D721Med (cell line): ENCODE measurements around the gene PLEKHA4.

Source experiments
- DNase-seq: peaks from one replicate; pipeline ENCODE4 v3.0.0; 2011; ENCODE audit warnings: low spot score; ENCODE audit not compliant: insufficient read length
- FAIRE-seq: peaks from 2 replicates; lab custom pipeline; 2011; peaks lifted over from hg19 to GRCh38; lab: Jason Lieb, UNC
- TF ChIP-seq, protein P1 (sequence below): IDR thresholded peaks from 2 replicates; pipeline ENCODE4 v1.5.1; 2012; ENCODE audit warnings: mild to moderate bottlenecking, control low read depth; ENCODE audit not compliant: insufficient read depth; ENCODE audit errors: missing control alignments

Gene PLEKHA4

DNA sequence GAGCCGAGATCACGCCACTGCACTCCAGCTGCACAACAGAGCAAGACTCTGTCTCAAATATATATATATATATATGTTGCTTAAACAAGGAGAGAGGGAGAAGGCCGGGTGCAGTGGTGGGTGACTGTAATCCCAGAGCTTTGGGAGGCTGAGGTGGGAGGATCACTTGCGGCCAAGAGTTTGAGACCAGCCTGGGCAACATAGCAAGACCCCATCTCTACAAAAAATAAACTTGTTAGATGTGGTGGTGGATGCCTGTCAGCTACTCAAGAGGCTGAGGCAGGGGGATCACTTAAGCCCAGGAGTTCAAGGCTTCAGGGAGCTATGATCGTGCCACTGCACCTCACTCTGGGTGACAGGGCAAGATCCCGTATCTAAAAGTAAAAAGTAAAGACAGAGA, 26.8 kb downstream of the PLEKHA4 start:
- DNase-seq (no peak), FAIRE-seq (no peak)
- TF ChIP-seq, protein P1, sequence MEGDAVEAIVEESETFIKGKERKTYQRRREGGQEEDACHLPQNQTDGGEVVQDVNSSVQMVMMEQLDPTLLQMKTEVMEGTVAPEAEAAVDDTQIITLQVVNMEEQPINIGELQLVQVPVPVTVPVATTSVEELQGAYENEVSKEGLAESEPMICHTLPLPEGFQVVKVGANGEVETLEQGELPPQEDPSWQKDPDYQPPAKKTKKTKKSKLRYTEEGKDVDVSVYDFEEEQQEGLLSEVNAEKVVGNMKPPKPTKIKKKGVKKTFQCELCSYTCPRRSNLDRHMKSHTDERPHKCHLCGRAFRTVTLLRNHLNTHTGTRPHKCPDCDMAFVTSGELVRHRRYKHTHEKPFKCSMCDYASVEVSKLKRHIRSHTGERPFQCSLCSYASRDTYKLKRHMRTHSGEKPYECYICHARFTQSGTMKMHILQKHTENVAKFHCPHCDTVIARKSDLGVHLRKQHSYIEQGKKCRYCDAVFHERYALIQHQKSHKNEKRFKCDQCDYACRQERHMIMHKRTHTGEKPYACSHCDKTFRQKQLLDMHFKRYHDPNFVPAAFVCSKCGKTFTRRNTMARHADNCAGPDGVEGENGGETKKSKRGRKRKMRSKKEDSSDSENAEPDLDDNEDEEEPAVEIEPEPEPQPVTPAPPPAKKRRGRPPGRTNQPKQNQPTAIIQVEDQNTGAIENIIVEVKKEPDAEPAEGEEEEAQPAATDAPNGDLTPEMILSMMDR: no peak

DNA sequence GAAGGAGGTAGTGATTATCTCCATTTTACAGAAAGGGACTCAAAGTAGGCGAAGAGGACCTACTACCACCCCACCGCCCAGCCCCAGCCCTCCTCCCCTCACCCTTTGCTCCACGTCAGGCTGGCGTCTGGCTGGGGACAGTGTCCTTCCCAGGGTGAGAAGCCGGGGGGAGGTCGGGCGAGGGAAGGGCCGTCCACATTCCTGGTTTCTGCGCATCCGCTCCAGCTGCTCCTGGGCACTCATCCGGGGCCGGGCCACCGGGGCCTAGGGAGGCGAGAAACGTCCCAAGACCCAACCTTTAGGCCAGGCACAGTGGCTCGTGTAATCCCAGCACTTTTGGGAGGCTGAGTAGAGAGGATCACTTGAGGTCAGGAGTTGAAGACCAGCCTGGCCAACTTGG, 27.4 kb downstream of the PLEKHA4 start:
- TF ChIP-seq, protein P1: no peak
- no peak for FAIRE-seq
- no peak for DNase-seq

DNA sequence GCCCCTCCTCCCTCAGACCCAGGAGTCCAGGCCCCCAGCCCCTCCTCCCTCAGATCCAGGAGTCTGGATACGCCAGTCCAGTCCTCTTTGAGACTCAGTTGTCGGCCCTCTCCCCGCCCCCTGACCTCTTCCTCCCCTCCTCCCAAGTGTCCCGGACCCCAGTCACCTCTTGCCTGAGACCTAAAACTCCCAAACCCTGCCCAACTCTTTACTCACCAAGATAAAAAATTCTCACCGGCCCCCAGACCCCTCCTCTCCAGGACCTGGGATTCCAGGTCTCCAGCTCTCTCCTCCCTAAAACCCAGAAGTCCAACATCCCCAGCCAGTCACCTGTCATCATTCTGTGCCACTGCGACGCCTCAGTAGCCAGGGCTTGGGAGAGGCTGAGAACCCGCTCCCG, 30.7 kb downstream of the PLEKHA4 start:
- FAIRE-seq (no peak), DNase-seq (no peak)
- TF ChIP-seq, protein P1: no peak

DNA sequence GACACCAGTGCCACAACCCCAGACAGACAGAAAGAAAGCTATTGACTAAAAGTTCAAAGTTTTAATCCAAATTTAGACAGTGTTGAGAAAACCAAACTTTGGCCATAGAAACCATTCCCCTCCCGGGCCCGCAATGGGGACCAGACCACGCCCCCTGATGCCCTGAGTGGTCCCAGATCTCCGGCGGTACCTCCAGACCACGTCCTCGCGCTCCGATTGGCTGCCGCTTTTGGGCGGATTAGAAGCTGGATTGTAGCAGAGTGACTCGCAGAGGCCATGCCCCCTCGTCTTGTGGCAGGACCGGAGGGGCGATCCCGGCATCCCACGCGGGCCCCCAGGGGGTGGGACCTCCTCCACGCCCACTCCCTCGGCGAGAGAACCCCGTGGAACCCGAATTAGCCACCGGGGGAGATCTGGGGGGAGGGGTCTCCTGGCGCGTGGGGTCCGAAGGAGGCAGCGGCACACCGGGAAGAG, 31.3 kb downstream of the PLEKHA4 start:
- FAIRE-seq (no peak), DNase-seq (peak; percentile 60)
- TF ChIP-seq, protein P1: no peak

DNA sequence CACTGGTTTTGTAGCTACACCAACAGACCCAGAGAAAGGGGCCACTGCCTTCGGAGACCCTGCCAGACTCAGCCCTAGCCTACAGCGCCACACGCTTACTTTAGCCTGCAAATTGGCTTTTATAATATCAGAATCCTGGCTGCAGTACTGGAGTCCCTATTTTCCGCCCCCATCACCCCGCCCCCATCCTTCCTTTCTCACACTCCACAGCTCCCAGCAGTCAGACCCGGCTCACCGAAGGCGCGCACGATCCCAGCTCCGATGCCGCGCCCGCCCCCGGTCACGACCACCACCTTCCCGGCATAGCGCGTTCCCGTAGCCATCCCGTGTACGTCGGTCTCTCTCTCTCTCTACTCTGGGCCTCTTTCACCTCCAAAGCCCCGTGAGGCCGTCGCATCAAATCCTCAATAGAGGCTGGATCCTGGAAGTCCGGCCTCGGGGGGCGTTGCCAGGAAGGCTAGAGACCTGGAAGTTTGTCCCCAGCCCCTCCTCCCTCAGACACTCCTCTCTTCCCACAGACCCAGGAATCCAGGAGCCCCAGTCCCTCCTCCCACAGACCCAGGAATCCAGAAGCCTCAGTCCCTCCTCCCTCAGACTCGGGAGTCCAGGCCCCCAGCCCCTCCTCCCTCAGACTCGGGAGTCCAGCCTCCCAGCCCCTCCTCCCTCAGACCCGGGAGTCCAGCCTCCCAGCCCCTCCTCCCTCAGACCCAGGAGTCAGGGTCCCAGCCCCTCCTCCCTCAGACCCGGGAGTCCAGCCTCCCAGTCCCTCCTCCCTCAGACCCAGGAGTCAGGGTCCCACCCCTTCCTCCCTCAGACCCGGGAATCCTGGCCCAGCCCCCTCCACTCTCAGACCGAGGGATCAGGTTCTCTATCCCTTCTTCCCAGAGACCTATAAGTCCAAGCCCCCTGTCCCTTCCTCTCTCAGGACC, 32.1 kb downstream of the PLEKHA4 start, which contains the start of gene HSD17B14:
TSS of gene HSD17B14 (minus strand) at position 403 of the 929 bp plus-strand sequence. CDS start at position 323, 80 bp downstream.
- FAIRE-seq (no peak), DNase-seq (no peak)
- TF ChIP-seq, protein P1: no peak

DNA sequence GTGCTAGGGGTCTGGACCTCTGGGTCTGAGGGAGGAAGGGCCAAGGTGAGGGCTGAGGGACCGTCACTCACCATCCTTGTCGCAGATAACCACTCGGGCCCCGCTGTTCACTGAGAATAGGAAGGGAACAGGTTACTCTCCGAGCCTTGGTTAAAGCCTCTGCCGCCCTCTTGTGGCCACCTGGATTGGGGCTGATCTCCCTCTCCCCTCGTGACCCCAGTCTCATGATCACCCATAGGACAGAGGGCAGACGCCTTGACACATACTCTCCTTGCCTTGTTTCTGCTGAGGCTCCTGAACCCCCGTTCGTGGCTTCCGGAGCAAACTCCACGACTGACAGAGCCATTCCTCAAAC, 32.7 kb downstream of the PLEKHA4 start:
- TF ChIP-seq, protein P1: peak; percentile 86
- DNase-seq: peak; percentile 56
- peak; percentile 11 for FAIRE-seq

DNA sequence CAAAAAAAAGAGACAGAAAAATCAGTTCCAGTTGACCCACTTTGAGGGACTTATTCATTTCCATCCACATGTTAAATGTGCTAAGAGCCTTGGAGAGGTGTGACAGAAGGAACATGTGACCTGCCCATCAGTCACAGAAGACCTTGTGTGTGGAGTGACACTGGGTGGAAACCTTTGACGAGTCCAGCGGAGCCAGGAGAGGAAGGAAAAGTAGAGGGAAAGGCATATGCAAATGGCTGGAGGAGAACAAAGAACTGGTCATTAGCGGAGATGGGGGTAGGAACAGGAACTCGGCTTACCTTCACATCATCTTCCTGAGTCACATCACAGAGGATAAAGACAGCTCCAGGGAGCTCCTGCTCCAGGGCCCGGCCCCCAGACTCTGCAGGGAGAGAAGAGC, 34.4 kb downstream of the PLEKHA4 start:
- no peak for FAIRE-seq

More for the DNA sequence above, 34.4 kb downstream of the PLEKHA4 start:
- TF ChIP-seq, protein P1: no peak
- DNase-seq: no peak
